Kidney tubule cell (primary cell): ENCODE results near the gene FDCSP.
"Not testable (repeated sequence)": the region's sequence is repeated elsewhere in the genome, so short reads cannot be mapped to it uniquely, and the experiment has no call there.

ENCODE experiments used
- DNase-seq: peaks from one replicate; pipeline ENCODE4 v3.0.0-alpha.2; 2018; ENCODE audit warnings: low spot score

FDCSP gene

DNA sequence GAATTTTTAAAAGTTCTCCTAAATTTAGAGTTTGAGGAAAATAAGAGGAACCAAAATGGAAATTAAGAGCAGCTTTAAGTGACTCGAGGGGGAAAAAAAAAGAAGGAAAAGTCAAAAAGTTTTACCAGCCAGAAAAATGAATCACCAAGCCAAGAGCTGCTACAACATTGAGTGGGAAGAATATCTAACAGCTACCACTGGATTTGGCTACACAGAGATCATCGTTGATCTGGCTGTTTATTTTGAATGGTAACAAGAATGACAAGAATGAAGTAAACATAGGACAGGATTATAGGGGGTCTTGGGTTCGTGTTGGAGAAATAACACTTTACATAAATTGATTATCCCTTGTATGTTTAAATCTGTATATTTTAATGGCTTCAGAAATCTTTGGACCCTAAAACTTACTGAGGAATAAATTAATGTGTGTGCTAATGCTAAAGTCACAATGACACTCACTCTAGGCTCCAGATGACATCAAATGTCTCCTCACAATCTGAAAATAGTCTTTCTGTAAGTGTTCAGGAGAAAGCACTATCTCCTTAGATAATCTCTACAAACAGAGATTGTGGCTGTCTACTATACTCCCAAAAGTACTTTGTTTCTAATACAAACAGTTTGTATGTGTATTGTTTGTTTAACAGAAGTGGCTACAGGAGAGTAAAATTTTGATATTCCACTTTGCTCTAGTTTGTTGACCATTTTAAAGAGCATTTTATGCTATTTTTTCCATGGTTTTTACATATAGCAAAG is 13.4 kb downstream of the FDCSP start:
- DNase-seq, result no peak

DNA sequence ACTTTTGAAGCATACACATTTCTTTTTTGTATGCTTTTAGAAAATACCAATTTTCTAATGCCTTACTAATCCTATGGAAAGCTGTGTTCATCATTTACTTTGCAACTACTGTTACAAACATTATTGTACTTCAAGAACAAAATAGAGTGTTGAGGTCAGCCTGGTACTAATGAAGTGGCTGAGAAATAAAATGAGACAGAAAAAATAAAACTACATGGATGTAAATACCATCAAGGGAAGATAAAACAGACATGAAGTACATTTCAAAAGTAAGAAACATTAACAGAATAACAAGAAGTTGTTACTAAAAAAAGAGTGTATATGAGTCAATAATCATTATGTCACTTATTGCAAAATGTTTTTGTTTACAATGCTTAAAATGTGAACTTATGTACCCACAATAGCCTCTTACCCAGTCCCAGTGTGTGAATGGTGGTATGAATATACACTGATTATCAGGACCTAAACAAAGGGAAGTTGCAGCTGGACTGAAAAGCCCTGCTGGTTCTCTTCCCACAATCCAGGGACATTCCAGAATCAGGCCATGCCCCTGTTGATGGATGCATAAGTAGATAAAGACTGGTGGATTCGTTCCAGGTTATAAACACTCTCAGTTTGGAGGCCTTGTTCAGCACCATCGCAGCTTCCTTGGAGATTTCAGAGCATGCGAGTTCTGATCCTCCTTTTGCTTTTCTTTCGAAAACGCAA is 14.1 kb downstream of the FDCSP start:
- DNase-seq, result no peak

DNA sequence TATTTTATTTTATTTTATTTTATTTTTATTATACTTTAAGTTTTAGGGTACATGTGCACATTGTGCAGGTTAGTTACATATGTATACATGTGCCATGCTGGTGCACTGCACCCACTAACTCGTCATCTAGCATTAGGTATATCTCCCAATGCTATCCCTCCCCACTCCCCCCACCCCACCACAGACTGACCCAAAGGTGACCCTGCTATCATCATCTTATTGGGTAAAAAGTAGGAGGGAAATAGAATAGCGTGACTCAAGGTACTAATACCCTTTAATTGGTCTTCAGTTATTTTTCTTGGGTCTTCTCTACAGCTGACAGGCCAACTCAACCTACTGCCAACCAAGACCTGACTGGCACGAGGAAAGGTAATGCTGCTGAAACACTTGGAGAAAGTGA is 16.4 kb downstream of the FDCSP start, which contains the start of gene CSN3:
Gene CSN3 (plus strand): TSS at position 301 of the 400 bp plus-strand sequence. CDS start 2,223 bp downstream, outside the sequence.
- DNase-seq, result not testable (repeated sequence)

DNA sequence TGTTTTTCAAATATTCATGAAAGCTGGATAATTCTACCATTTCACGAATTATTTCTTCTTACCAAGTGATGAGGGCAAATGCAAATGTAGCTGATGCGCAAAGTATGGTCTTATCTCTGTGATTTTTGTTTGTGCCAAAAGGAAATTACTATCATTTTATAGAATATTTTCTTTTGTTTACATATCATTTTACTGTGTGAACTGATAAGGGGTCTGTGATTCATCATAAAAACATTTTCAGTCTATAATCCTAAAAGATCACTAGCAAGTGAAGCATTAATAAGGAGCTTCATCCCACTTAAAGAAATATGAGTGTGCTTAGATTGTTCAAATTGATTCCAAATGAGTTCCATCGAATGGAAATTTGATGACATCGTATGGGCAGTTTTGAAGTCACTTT is 17.2 kb downstream of the FDCSP start:
- no peak for DNase-seq

DNA sequence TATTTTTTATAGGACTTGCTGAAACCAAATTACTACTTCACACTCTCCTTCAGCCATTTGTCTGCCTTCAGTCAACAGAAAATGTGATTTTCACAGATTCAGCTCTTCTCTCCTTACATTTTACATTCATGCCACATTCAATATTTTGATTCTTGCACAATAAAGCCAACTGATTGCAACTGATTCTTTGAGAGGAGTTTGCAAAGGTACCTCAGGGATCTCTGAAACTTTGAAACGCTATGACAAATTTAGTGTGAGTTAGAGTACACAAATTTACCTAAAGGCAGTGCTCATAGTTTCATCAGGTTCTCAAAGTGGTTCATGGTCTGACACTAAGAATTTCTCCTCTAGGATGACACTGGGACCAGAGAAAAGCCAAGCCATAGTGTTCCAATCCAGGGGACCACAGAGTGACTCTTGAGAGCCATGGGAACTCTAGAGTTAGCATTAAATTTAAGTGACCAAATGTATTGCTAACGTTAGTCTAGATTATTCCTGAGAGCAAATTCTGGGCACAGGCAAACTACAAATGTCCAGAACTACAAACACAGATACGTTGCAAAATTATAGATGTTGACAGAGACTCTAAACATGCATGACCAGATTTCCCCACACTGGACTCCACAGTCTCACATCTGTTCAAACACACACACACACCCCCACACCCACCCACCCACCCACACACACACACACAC is 25.5 kb downstream of the FDCSP start:
- no peak for DNase-seq

DNA sequence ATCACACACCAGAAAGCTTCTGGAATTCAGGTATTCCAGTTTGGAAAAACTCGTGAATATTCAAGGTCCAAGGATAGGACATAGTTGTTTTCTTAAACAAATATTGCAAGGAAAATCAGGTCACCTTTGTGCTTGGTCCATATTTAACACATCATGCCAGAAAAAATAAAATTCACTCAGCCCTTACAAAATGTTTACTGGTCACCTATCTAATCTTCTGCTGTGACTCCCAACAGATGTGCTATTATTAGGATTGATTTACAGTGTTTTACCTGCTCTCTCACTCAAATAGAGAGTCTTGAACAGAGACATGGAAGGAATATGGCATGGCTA is 26.0 kb downstream of the FDCSP start:
- no peak for DNase-seq

DNA sequence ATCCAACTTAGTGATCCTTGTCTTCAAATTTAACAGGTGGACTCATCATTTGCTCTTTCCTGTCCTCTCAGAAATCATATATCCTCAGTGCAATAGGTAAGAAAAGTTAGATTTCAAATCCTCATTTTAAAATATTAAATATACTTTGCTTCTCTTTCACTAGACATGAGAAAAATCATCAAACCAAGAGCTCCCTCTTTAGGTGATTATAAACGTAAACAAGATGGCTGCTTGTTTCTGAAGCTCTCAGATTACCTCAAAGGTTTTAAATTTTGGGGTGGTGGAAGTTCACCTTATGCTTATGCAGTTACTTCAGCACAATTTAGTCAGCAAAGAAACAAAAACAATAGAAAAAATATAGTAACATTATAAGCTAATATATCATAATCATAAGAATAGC is 43.8 kb downstream of the FDCSP start:
- DNase-seq, result no peak

DNA sequence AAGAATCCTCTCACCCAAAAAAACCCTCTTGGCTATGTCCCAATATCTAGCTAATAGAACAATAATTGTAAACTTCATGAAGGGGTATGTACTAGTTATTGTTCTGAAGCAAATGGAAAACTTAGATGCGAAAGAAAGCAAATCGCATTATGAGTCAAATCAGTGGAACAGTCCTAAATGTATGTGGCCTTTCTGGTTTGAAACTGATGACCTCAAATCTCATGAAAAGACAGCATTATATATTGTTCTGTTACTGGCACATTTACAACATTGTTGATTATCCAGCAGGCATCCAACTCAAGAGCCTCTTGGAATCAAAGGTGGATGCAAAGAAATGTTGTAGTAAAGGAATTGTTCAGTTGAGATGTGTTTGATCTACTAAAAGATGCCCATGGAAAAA is 51.2 kb downstream of the FDCSP start:
- DNase-seq, result no peak

DNA sequence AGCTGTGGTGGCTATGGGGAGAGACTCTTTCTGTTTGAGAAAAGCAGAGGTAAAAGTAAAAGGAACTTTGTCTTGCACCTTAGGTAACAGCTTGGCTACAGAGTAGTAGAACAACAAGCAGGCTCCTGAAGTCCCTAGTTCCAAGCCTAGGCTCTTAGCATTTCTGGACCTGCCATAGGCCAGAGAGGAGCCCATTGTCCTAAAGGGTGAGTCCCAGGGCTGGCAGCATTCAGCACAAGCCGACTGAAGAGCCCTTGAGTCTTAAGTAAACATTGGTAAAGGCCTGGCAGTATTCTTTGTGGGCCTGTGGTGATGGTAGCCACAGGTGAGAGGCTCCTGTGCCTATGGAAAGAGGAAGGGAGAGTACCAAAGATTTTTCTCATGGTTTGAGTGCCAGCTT is 54.6 kb downstream of the FDCSP start:
- DNase-seq, result no peak
